Ovary (tissue), 3 donors: ENCODE data around the gene ATG16L2.

Experiments
- CTCF ChIP-seq, 3 donors: fragments of 450-650 bp in 2 of 3; fragments of 200-600 bp in 1 of 3; IDR thresholded peaks; one replicate each; pipeline versions ENCODE4 v1.5.1 to v1.8.0; 2016 to 2022; ENCODE audit warnings: antibody characterized with exemption in 3 of 3, mild to moderate bottlenecking in 1 of 3
- EP300 ChIP-seq: sonication (generic); formaldehyde crosslinking; IDR thresholded peaks from one replicate; pipeline ENCODE4 v1.6.1; 2017; ENCODE audit warnings: antibody characterized with exemption
- POLR2A ChIP-seq: fragments of 450-650 bp; IDR thresholded peaks from one replicate; pipeline ENCODE4 v1.6.1; 2017; ENCODE audit warnings: antibody characterized with exemption, mild to moderate bottlenecking, moderate library complexity
- donor health status: DM: no; HTN: no; CAD: no.

GRCh38 chr11:72859126-72859525, 44.9 kb downstream of the ATG16L2 start:
- TF ChIP-seq CTCF (IDR thresholded peaks at IDR 0.05) (no peak), POLR2A (no peak), EP300 (no peak)
